B cell (primary cell): ENCODE data around the gene KHK.

Experiments used
- EZH2 ChIP-seq: IDR thresholded peaks from 2 replicates; pipeline ENCODE4 v1.6.1; 2012; ENCODE audit warnings: borderline replicate concordance, low read depth, mild to moderate bottlenecking, moderate library complexity, low read length; ENCODE audit not compliant: insufficient read depth, poor library complexity, severe bottlenecking
- TF ChIP-seq, protein P1 (sequence below): fragments of 200-600 bp; IDR thresholded peaks from one replicate; pipeline ENCODE4 v1.8.0; 2022; ENCODE audit warnings: antibody characterized with exemption, mild to moderate bottlenecking

DNA sequence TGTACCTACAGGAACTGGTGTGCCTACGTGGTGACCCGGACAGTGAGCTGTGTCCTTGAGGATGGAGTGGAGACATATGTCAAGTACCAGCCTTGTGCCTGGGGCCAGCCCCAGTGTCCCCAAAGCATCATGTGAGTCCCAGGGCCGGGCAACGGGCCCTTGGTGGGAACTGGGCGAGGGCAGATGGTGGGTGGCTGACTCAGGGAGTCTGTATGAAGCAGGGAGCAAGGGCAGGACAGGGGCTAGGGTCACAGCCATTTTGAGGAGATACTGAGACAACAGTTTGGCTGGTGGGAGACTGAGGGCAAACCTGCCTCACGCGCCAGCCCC, 6.5 kb upstream of the KHK start:
- TF ChIP-seq, protein P1, sequence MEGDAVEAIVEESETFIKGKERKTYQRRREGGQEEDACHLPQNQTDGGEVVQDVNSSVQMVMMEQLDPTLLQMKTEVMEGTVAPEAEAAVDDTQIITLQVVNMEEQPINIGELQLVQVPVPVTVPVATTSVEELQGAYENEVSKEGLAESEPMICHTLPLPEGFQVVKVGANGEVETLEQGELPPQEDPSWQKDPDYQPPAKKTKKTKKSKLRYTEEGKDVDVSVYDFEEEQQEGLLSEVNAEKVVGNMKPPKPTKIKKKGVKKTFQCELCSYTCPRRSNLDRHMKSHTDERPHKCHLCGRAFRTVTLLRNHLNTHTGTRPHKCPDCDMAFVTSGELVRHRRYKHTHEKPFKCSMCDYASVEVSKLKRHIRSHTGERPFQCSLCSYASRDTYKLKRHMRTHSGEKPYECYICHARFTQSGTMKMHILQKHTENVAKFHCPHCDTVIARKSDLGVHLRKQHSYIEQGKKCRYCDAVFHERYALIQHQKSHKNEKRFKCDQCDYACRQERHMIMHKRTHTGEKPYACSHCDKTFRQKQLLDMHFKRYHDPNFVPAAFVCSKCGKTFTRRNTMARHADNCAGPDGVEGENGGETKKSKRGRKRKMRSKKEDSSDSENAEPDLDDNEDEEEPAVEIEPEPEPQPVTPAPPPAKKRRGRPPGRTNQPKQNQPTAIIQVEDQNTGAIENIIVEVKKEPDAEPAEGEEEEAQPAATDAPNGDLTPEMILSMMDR = no peak
- TF ChIP-seq EZH2 = no peak
